Muscle of arm (tissue), 14 donors: ENCODE data around the gene GZMH. TPM values are rescaled to one million over a fixed set of nuclear protein-coding genes. Genes with fewer than 3 reads are reported as not detected.
A peak's percentile ranks its signal among the peaks of the same experiment; 100 is the strongest.
"Not testable (repeated sequence)": the region's sequence is repeated elsewhere in the genome, so short reads cannot be mapped to it uniquely, and the experiment has no call there.

Experiments used
- DNase-seq: peaks from one replicate; pipeline ENCODE4 v3.0.0-alpha.2; 2013
- long read RNA-seq, 11 donors: transcript quantifications; one replicate each; lab custom pipeline, GENCODE V29; 2026
- polyA plus RNA-seq, 12 donors: library from polyadenylated mRNA; unstranded; fragments of 120-200 nt; gene quantifications; one replicate each; pipeline ENCODE4 v1.2.1, GENCODE V29; 2013; ENCODE audit not compliant: insufficient read length in 12 of 12

Gene GZMH
- polyA plus RNA-seq = under 1 TPM in 5 of 12 donors, not detected in 7; 0.27 to 0.38 (median 0.33) TPM
- long read RNA-seq, donor 1 = 0 reads
- long read RNA-seq, donor 2 = 0 reads
- long read RNA-seq, donor 3 = 0 reads
- long read RNA-seq, donor 4 = 0 reads
- long read RNA-seq, donor 5 = 0 reads
- long read RNA-seq, donor 6 = 0 reads
- long read RNA-seq, donor 7 = 0 reads
- long read RNA-seq, donor 8 = 0 reads
- long read RNA-seq, donor 9 = 0 reads
- long read RNA-seq, donor 10 = 0 reads
- long read RNA-seq, donor 11 = 0 reads

GRCh38 chr14:24609655-24610344, at the start of gene GZMH:
GZMH (minus strand) TSS chr14:24609685; CDS start chr14:24609613, 72 bp downstream.
- DNase-seq = no peak

GRCh38 chr14:24648361-24648760, 38.9 kb upstream of the GZMH start:
- DNase-seq = not testable (repeated sequence)

- no peak for DNase-seq
Observed at GRCh38 chr14:24639905-24640304, 30.4 kb upstream of the GZMH start.

- DNase-seq = no peak
Observed at GRCh38 chr14:24639270-24639669, 29.8 kb upstream of the GZMH start.

- no peak for DNase-seq
Observed at GRCh38 chr14:24634158-24634557, 24.7 kb upstream of the GZMH start, which contains the start of gene GZMB. GZMB (minus strand) TSS chr14:24634190; CDS start chr14:24634160, 30 bp downstream.

GRCh38 chr14:24633353-24633752, 23.9 kb upstream of the GZMH start:
- DNase-seq = no peak

GRCh38 chr14:24632761-24633160, 23.3 kb upstream of the GZMH start:
- DNase-seq = no peak

- DNase-seq = no peak
Observed at GRCh38 chr14:24632336-24632735, 22.9 kb upstream of the GZMH start.

GRCh38 chr14:24631749-24632335, 22.4 kb upstream of the GZMH start:
- no peak for DNase-seq

- peak; percentile 18 for DNase-seq
Observed at GRCh38 chr14:24630872-24631477, 21.5 kb upstream of the GZMH start.

GRCh38 chr14:24630087-24630871, 20.8 kb upstream of the GZMH start:
- no peak for DNase-seq

- no peak for DNase-seq
Observed at GRCh38 chr14:24629521-24629920, 20.0 kb upstream of the GZMH start.

- no peak for DNase-seq
Observed at GRCh38 chr14:24613747-24614146, 4.3 kb upstream of the GZMH start.

- no peak for DNase-seq
Observed at GRCh38 chr14:24613241-24613640, 3.8 kb upstream of the GZMH start.

GRCh38 chr14:24612196-24612595, 2.7 kb upstream of the GZMH start:
- no peak for DNase-seq

GRCh38 chr14:24607635-24608514, 1.6 kb downstream of the GZMH start:
- DNase-seq = no peak

- no peak for DNase-seq
Observed at GRCh38 chr14:24607081-24607480, 2.4 kb downstream of the GZMH start.

GRCh38 chr14:24606297-24606696, 3.2 kb downstream of the GZMH start:
- DNase-seq = no peak

GRCh38 chr14:24605435-24606190, 3.9 kb downstream of the GZMH start:
- no peak for DNase-seq

- no peak for DNase-seq
Observed at GRCh38 chr14:24597403-24597802, 12.1 kb downstream of the GZMH start.
